ENCODE results near the gene NEO1.

Gene NEO1, protein sequence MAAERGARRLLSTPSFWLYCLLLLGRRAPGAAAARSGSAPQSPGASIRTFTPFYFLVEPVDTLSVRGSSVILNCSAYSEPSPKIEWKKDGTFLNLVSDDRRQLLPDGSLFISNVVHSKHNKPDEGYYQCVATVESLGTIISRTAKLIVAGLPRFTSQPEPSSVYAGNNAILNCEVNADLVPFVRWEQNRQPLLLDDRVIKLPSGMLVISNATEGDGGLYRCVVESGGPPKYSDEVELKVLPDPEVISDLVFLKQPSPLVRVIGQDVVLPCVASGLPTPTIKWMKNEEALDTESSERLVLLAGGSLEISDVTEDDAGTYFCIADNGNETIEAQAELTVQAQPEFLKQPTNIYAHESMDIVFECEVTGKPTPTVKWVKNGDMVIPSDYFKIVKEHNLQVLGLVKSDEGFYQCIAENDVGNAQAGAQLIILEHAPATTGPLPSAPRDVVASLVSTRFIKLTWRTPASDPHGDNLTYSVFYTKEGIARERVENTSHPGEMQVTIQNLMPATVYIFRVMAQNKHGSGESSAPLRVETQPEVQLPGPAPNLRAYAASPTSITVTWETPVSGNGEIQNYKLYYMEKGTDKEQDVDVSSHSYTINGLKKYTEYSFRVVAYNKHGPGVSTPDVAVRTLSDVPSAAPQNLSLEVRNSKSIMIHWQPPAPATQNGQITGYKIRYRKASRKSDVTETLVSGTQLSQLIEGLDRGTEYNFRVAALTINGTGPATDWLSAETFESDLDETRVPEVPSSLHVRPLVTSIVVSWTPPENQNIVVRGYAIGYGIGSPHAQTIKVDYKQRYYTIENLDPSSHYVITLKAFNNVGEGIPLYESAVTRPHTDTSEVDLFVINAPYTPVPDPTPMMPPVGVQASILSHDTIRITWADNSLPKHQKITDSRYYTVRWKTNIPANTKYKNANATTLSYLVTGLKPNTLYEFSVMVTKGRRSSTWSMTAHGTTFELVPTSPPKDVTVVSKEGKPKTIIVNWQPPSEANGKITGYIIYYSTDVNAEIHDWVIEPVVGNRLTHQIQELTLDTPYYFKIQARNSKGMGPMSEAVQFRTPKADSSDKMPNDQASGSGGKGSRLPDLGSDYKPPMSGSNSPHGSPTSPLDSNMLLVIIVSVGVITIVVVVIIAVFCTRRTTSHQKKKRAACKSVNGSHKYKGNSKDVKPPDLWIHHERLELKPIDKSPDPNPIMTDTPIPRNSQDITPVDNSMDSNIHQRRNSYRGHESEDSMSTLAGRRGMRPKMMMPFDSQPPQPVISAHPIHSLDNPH (N-terminal part only)

DNA sequence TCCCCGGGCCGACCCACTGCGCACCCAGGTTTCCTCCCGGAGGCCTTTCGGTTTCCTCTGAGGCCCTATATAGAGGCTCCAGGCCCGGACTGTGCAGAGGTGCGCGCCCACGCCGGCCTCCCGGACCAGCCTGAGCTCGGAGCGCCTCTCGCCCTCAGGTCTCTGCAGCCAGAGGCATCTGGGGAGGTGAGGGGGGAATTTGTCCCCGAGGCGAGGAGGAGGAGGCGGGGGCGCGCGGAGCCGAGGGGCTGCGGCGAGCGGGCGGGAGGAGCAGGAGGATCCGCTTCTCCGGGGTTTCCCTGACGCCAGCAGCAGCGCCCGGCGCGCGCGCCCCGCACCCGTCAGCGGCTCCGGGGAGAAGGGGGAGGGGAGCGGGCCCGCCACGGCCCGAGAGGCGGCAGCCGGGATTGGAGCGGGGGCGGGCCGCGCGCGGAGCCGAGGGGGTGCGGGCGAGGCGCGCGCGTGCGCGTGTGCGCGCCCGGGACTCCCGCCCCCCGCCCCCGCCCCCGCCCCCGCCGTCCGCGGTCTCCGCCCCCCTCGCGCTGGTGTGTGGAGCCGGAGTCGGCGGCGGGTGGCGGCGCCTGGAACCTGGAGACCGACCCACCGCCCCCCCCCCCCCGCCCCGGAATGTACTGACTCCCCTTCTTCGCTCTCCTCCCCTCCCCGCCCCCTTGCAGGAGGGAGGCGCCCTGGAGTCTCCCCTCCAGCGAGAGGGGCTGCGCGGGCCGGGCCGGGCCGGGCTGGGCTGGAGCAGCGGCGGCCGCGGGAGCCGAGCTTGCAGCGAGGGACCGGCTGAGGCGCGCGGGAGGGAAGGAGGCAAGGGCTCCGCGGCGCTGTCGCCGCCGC lies at the start of gene NEO1:
TSS of gene NEO1 (plus strand) at position 657 of the 846 bp plus-strand sequence. CDS start 213 bp downstream, outside the sequence.
- peak; percentile 79 for DNase-seq

DNA sequence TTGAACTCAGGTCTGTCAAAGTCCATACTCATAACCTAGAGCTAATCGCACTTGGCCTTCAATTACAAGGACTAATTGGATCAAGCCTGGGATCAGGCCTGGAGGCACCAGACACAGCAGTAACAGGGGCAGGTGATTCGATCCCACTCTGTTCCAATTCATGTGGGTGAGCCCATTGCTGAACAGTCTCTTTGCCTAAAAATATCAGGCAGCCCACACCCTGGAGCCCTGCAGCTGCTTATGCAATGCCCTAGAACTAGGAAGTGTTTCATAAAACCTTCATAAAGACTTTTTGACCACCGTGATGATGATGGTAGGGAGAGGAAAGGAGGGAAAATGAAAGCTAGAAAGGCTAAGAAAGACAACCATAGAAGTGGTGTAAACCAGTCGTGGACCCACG lies 47.8 kb upstream of the NEO1 start:
- DNase-seq: no peak

DNA sequence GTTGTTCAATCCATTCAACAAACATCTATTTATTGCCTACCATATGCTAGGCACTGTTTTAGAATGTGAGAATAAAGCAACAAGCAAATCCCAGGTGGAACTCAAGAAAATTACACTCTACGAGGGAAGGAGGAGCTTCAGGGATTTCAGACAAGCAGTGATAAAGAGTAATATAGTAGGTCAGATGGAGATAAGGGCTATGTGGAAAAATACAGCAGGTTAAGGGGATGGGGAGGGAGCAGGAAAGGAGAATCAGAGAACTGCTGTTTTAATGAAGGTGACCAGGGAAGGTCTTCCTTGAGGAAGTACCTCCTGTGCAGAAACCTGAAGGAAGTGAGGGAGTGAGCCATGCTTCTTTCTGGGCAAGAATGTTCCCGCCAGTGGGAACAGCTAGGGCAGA lies 47.2 kb upstream of the NEO1 start:
- no peak for DNase-seq

GRCh38 chr15:73005446-73005845 lies 46.8 kb upstream of the NEO1 start:
- no peak for DNase-seq

DNA sequence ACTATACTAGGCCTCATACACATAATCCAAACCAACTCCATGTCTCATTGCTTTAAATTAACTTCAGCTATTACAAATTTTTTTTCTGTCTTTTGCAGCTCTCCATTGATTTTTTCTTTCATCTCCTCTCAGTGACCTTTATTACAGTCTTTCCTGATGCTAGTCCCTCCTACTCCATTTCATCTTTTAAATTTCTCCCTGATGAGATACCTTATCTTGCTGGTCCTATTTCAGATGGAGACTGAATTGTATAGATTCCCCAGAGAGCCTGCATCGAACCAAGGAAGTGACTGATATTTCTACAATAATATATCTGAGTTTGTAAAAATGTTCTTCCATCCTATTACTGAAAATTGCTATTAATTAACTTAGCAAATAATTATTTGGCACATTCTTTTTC lies 45.7 kb upstream of the NEO1 start:
- DNase-seq: no peak

DNA sequence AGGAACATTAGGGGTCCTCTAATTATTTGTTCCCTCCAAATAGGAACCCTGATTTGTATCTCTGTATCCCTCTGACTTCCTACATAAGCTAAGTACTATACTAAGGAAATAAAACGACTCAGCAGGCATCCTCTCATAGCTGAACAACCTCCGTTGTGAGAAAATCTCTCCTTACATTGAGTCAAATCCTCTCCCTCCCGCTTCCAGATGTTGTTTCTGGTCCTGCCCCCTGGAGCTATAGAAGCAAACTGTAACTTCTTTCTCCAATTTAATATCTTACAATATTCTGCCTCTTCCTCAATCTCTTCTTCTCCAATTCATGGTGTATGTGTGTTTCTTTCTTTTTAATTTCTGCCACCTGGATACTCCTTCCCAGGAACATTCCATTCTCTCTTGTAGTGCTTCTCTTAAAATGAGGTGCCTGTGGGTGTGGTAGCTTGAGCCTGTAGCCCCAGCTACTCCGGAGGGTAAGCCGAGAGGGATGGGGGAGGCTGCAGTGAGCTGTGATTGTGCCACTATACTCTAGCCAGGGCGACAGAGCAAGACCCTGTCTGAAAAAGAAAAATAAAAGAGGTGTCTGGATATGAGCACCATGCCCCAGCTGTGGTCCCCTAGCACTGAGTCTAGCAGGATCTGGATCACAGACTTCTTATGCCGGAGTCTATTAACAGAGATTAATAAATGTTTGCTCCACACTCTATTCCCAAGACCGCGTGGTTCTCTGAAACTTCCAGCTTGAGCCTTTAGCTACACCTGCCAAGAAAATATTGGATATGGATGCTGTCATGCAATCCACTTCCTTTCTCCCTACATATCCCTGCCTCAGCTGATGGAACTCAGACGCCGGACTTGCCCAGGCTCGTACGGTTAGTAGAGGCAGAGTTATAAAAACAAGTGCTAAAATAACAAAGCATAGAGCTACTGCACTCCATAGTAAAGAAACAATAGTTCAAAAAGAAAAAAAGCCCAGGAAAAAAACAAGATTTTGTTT lies 42.9 kb upstream of the NEO1 start:
- DNase-seq: no peak

GRCh38 chr15:73010154-73011152 lies 41.8 kb upstream of the NEO1 start:
- no peak for DNase-seq

- no peak for DNase-seq
Measured at GRCh38 chr15:73014904-73015303, 37.4 kb upstream of the NEO1 start.

DNA sequence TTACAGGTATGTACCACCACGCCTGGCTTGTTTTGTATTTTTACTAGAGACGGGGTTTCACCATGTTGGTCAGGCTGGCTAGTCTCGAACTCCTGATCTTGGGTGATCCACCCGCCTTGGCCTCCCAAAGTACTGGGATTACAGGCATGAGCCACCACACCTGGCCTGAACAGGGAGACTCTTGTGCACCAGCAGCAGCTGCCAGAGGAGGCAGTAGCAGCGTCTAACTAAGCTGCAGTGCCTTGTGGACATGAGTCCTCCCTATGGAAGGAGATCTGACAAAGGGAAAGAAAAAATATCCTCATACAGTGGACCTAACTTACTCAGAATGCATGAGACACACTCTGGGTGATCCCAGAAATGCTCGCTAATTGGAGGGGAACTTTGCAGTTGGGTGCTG lies 36.8 kb upstream of the NEO1 start:
- DNase-seq: no peak

DNA sequence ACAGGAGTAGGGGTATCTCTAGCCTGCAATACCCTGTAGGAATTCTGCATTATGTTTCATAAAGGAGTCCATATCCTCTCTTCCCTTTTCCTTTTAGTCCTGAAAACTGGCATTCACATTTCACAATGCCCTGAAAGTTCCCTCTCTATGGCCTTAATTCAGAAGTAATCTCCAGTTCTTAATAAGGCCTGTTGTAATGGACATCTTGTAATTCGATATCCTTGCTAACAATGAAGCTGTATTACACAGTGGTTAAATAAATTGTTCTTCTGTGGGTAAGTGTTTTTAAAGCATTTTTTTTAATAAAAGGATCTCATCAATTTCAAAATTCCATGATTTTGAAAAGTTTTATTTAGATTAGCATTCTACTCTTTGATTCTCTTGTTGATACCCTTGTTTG lies 34.3 kb upstream of the NEO1 start:
- no peak for DNase-seq

- no peak for DNase-seq
Measured at GRCh38 chr15:73019154-73019553, 33.1 kb upstream of the NEO1 start.

GRCh38 chr15:73019601-73020146 lies 32.6 kb upstream of the NEO1 start:
- no peak for DNase-seq

- no peak for DNase-seq
Measured at GRCh38 chr15:73021139-73021621, 31.1 kb upstream of the NEO1 start.

GRCh38 chr15:73022161-73022560 lies 30.1 kb upstream of the NEO1 start:
- no peak for DNase-seq

- DNase-seq: no peak
Measured at GRCh38 chr15:73023071-73023470, 29.2 kb upstream of the NEO1 start.

GRCh38 chr15:73024168-73024567 lies 28.1 kb upstream of the NEO1 start:
- DNase-seq: no peak

DNA sequence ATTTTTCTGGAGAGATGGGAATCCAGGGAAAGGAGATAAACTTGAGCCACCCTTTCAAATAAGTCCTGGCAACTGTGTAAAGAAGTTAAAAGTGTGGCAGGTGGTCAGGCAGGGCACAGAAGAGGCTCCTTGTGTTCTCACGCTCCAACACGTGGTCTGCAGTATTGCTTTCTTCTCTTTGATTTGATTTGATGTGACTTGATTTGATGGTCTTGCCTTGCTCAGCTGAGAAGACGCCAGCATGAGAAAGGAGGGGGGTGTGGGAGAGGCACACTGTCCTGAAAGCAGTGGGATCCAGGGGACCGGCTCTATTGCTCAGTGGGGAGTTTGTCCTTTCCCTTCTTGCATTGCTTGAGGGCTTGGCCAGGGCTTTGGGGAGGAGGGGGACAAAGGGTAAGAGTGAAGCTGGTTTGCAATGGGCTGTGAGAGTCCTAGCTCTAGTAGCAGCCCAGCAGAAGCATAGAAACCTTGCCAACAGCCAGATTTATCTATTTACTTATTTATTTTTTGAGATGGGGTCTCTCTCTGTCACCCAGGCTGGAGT lies 25.7 kb upstream of the NEO1 start:
- DNase-seq: no peak

- no peak for DNase-seq
Measured at GRCh38 chr15:73028031-73028430, 24.2 kb upstream of the NEO1 start.
